ENCODE results near the gene CHST11.

CHST11 gene

GRCh38 chr12:104640956-104641355 is 184.2 kb downstream of the CHST11 start:
- no peaks in the 10 kb centered on the region for H3K9me3 ChIP-seq (ENCODE audit: control insufficient read depth, insufficient read depth, low read depth, low read length)
- H3K27ac ChIP-seq (ENCODE audit: extremely low read depth, low read depth, low read length) = no peak overlapping the region
- ChIA-PET POLR2A (no interaction called here), CTCF (no interaction called here)
- H3K36me3 ChIP-seq (ENCODE audit: control insufficient read depth in 2 of 2, insufficient read depth in 1 of 2, low read length in 2 of 2) = no peaks in the 10 kb centered on the region
- H3K4me3 ChIP-seq (ENCODE audit: low read depth, low read length) = no peak overlapping the region
- no peaks in the 10 kb centered on the region for H3K4me1 ChIP-seq (ENCODE audit: control insufficient read depth, insufficient read depth, low read length)
- TF ChIP-seq ZFHX2 (tag by site-specific recombination; conservative IDR thresholded peaks at IDR 0.05) (no peak), ZNF510 (tag by site-specific recombination; IDR thresholded peaks at IDR 0.05; ENCODE audit: insufficient replicate concordance) (no peak), ZNF658 (tag by site-specific recombination; IDR thresholded peaks at IDR 0.05) (no peak), ZNF423 (tag by site-specific recombination; IDR thresholded peaks at IDR 0.05) (no peak), ZNF580 (tag by site-specific recombination; IDR thresholded peaks at IDR 0.05) (no peak), SETDB1 (IDR thresholded peaks at IDR 0.05; ENCODE audit: insufficient read length, low read length) (no peak), ZNF248 (tag by site-specific recombination; IDR thresholded peaks at IDR 0.05) (no peak), ZNF629 (tag by site-specific recombination; IDR thresholded peaks at IDR 0.05) (no peak), ZNF335 (tag by site-specific recombination; conservative IDR thresholded peaks at IDR 0.05) (no peak), ZNF488 (tag by site-specific recombination; IDR thresholded peaks at IDR 0.05) (no peak), ZBTB20 (tag by site-specific recombination; IDR thresholded peaks at IDR 0.05) (no peak), ZNF266 (tag by site-specific recombination; IDR thresholded peaks at IDR 0.05; ENCODE audit: low read depth) (no peak), ZNF513 (tag by site-specific recombination; IDR thresholded peaks at IDR 0.05) (no peak), ZNF2 (tag by site-specific recombination; IDR thresholded peaks at IDR 0.05) (no peak), ZNF624 (tag by site-specific recombination; IDR thresholded peaks at IDR 0.05) (no peak)
- TF ChIP-seq, protein P1, sequence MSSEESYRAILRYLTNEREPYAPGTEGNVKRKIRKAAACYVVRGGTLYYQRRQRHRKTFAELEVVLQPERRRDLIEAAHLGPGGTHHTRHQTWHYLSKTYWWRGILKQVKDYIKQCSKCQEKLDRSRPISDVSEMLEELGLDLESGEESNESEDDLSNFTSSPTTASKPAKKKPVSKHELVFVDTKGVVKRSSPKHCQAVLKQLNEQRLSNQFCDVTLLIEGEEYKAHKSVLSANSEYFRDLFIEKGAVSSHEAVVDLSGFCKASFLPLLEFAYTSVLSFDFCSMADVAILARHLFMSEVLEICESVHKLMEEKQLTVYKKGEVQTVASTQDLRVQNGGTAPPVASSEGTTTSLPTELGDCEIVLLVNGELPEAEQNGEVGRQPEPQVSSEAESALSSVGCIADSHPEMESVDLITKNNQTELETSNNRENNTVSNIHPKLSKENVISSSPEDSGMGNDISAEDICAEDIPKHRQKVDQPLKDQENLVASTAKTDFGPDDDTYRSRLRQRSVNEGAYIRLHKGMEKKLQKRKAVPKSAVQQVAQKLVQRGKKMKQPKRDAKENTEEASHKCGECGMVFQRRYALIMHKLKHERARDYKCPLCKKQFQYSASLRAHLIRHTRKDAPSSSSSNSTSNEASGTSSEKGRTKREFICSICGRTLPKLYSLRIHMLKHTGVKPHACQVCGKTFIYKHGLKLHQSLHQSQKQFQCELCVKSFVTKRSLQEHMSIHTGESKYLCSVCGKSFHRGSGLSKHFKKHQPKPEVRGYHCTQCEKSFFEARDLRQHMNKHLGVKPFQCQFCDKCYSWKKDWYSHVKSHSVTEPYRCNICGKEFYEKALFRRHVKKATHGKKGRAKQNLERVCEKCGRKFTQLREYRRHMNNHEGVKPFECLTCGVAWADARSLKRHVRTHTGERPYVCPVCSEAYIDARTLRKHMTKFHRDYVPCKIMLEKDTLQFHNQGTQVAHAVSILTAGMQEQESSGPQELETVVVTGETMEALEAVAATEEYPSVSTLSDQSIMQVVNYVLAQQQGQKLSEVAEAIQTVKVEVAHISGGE (tag by site-specific recombination; conservative IDR thresholded peaks at IDR 0.05; ENCODE audit: low read depth) = no peak

DNA sequence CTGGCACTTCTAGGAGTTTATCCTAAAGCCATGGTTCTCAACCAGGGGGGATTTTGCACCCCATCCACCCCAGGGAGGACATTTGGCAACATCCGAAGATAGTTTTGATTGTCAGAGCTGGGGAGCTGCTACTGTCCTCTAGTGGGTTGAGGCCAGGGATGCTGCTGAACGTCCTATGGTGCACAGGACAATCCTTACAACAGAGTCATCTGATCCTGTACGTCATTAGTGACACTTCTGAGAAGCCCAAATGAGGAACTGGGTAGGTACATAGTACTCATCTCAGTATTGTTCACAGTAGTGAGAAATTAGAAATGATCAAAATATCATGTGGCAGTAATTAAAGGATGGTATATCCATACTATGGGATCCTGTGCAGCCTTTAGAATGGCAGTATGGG is 185.1 kb downstream of the CHST11 start:
- Histone ChIP-seq H3K4me1 (ENCODE audit: control insufficient read depth, insufficient read depth, low read length) (no peaks in the 10 kb centered on the region), H3K9me3 (ENCODE audit: control insufficient read depth, insufficient read depth, low read depth, low read length) (no peaks in the 10 kb centered on the region), H3K36me3 (ENCODE audit: control insufficient read depth in 2 of 2, insufficient read depth in 1 of 2, low read length in 2 of 2) (no peaks in the 10 kb centered on the region), H3K4me3 (ENCODE audit: low read depth, low read length) (no peak overlapping the region), H3K27ac (ENCODE audit: extremely low read depth, low read depth, low read length) (no peak overlapping the region)
- ChIA-PET CTCF (no interaction called here), POLR2A (no interaction called here)
- TF ChIP-seq YY1 (tag by site-specific recombination; IDR thresholded peaks at IDR 0.05) (no peak), KLF7 (tag by site-specific recombination; IDR thresholded peaks at IDR 0.05; ENCODE audit: borderline replicate concordance) (no peak), ZNF76 (tag by site-specific recombination; IDR thresholded peaks at IDR 0.05; ENCODE audit: borderline replicate concordance, low read depth) (no peak), ZNF10 (tag by site-specific recombination; IDR thresholded peaks at IDR 0.05) (no peak), ZNF449 (tag by site-specific recombination; IDR thresholded peaks at IDR 0.05) (no peak), ZNF335 (tag by site-specific recombination; conservative IDR thresholded peaks at IDR 0.05) (no peak)
- TF ChIP-seq, protein P2, sequence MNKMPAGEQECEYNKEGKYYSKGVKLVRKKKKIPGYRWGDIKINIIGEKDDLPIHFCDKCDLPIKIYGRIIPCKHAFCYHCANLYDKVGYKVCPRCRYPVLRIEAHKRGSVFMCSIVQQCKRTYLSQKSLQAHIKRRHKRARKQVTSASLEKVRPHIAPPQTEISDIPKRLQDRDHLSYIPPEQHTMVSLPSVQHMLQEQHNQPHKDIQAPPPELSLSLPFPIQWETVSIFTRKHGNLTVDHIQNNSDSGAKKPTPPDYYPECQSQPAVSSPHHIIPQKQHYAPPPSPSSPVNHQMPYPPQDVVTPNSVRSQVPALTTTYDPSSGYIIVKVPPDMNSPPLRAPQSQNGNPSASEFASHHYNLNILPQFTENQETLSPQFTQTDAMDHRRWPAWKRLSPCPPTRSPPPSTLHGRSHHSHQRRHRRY (tag by site-specific recombination; IDR thresholded peaks at IDR 0.05) = no peak

All from HEK293 (cell line).